Testis (tissue), 3 donors: ENCODE results near the gene ALG8. TPM values are rescaled to one million over a fixed set of nuclear protein-coding genes. Genes with fewer than 3 reads are reported as not detected.

ENCODE experiments used
- DNase-seq: peaks from one replicate; pipeline ENCODE4 v3.0.0-alpha.2; 2019
- H3K27ac ChIP-seq, 2 donors: fragments of 200-600 bp; sonication (generic); one replicate each; pipeline ENCODE4 v1.5.1; 2019
- H3K27me3 ChIP-seq: fragments of 200-600 bp; sonication (generic); one replicate; pipeline ENCODE4 v1.5.1; 2019
- H3K36me3 ChIP-seq: fragments of 200-600 bp; sonication (generic); one replicate; pipeline ENCODE4 v1.5.1; 2017; ENCODE audit warnings: low read depth; ENCODE audit errors: missing control alignments
- H3K4me1 ChIP-seq: fragments of 200-600 bp; sonication (generic); one replicate; pipeline ENCODE4 v1.5.1; 2019
- H3K4me3 ChIP-seq, 2 donors: fragments of 200-600 bp; sonication (generic); one replicate each; pipeline ENCODE4 v1.5.1; 2017 to 2019
- H3K9me3 ChIP-seq: fragments of 200-600 bp; sonication (generic); one replicate; pipeline ENCODE4 v1.5.1; 2017
- POLR2A ChIP-seq: fragments of 450-650 bp; IDR thresholded peaks from one replicate; pipeline ENCODE4 v1.6.1; 2017; ENCODE audit warnings: antibody characterized with exemption, mild to moderate bottlenecking, moderate library complexity
- WGBS, 2 donors: methylation state at CpG; one replicate each; pipeline ENCODE4 v1.1.5; 2018; 5-methylcytosine and 5-hydroxymethylcytosine counted together
- intact Hi-C: fragments of 100-400 bp; cut with DNase I; formaldehyde crosslinking; loops from one replicate; pipeline ENCODE4 v1.15.1; 2023; ENCODE audit warnings: low total_unique reads
- polyA plus RNA-seq: library from polyadenylated mRNA; stranded (reverse); fragments of 350-450 nt; fragmentation: Illumina TruSeq; extraction: RNeasy Lipid Tissue Mini Kit (QIAGEN cat#74804); gene quantifications from one replicate; pipeline ENCODE4 v1.2.3, GENCODE V29; 2014; ENCODE audit warnings: low read depth, low replicate concordance; ENCODE audit not compliant: insufficient read depth
- total RNA-seq, 2 donors: library from RNA; depleted of rRNA; stranded (reverse); fragments of >200 nt; gene quantifications; one replicate each; pipeline ENCODE4 v1.2.3, GENCODE V29; 2016
- TF ChIP-seq, protein P1 (sequence below), 3 experiments: fragments of 450-650 bp in 2 of 3; fragments of 200-600 bp in 1 of 3; sonication (generic) in 1 of 3; IDR thresholded peaks; one replicate each; pipeline ENCODE4 v1.5.1; 2016 to 2019; ENCODE audit warnings: antibody characterized with exemption in 3 of 3, mild to moderate bottlenecking in 2 of 3, moderate library complexity in 1 of 3

ALG8 gene
- total and polyA plus RNA-seq, 3 donors from 2014 or later = 61.2 to 115 (median 61.5) TPM

- TF ChIP-seq, protein P1, sequence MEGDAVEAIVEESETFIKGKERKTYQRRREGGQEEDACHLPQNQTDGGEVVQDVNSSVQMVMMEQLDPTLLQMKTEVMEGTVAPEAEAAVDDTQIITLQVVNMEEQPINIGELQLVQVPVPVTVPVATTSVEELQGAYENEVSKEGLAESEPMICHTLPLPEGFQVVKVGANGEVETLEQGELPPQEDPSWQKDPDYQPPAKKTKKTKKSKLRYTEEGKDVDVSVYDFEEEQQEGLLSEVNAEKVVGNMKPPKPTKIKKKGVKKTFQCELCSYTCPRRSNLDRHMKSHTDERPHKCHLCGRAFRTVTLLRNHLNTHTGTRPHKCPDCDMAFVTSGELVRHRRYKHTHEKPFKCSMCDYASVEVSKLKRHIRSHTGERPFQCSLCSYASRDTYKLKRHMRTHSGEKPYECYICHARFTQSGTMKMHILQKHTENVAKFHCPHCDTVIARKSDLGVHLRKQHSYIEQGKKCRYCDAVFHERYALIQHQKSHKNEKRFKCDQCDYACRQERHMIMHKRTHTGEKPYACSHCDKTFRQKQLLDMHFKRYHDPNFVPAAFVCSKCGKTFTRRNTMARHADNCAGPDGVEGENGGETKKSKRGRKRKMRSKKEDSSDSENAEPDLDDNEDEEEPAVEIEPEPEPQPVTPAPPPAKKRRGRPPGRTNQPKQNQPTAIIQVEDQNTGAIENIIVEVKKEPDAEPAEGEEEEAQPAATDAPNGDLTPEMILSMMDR (IDR thresholded peaks at IDR 0.05) = no peak
- TF ChIP-seq POLR2A = no peak
- no peaks in the 10 kb centered on the region for H3K9me3 ChIP-seq
- H3K27me3 ChIP-seq = no peaks in the 10 kb centered on the region
- DNase-seq = no peak
- H3K27ac ChIP-seq = no peak overlapping the region
- intact Hi-C loops = no loop called here
- H3K4me3 ChIP-seq = no peak overlapping the region
- no peaks in the 10 kb centered on the region for H3K36me3 ChIP-seq
- WGBS, 2 donors = 84 to 86% methylated on average over 3 of the region's 3 CpGs
- H3K4me1 ChIP-seq = no peaks in the 10 kb centered on the region
These were observed 7.5 kb downstream of the ALG8 start for GRCh38 chr11:78131956-78132355.

- intact Hi-C loops = no loop called here
- TF ChIP-seq, protein P1 (IDR thresholded peaks at IDR 0.05) = no peak
- TF ChIP-seq POLR2A = no peak
- Histone ChIP-seq H3K36me3 (no peaks in the 10 kb centered on the region), H3K27ac (no peak overlapping the region), H3K27me3 (no peaks in the 10 kb centered on the region), H3K9me3 (no peaks in the 10 kb centered on the region), H3K4me1 (no peaks in the 10 kb centered on the region), H3K4me3 (no peak overlapping the region)
- no peak for DNase-seq
- WGBS, 2 donors = 98 to 100% methylated on average over 3 of the region's 3 CpGs
These were observed 12.0 kb downstream of the ALG8 start for GRCh38 chr11:78127403-78127802.

GRCh38 chr11:78112582-78113275, 26.7 kb downstream of the ALG8 start:
- Histone ChIP-seq H3K4me3 (no peak overlapping the region), H3K27ac (no peak overlapping the region), H3K4me1 (no peaks in the 10 kb centered on the region), H3K27me3 (no peaks in the 10 kb centered on the region), H3K36me3 (no peaks in the 10 kb centered on the region), H3K9me3 (no peaks in the 10 kb centered on the region)
- 88 to 92% methylated on average over 6 of the region's 6 CpGs for WGBS, 2 donors
- intact Hi-C loops = no loop called here
- DNase-seq = no peak
- TF ChIP-seq, protein P1 (IDR thresholded peaks at IDR 0.05) = no peak

- intact Hi-C loops = no loop called here
- Histone ChIP-seq H3K9me3 (no peaks in the 10 kb centered on the region), H3K27ac (no peak overlapping the region), H3K36me3 (no peaks in the 10 kb centered on the region), H3K4me3 (no peak overlapping the region), H3K4me1 (no peaks in the 10 kb centered on the region), H3K27me3 (no peaks in the 10 kb centered on the region)
- no peak for DNase-seq
- TF ChIP-seq, protein P1 (IDR thresholded peaks at IDR 0.05) = no peak
- no peak for TF ChIP-seq POLR2A
- WGBS, 2 donors = 67 to 95% methylated on average over 2 of the region's 2 CpGs
These were observed 28.1 kb downstream of the ALG8 start for GRCh38 chr11:78111298-78111697.

- no peak for TF ChIP-seq POLR2A
- TF ChIP-seq, protein P1 (IDR thresholded peaks at IDR 0.05) = no peak
- 93 to 97% methylated on average over 2 of the region's 2 CpGs for WGBS, 2 donors
- intact Hi-C loops = no loop called here
- no peak for DNase-seq
- Histone ChIP-seq H3K9me3 (no peaks in the 10 kb centered on the region), H3K27ac (no peak overlapping the region), H3K36me3 (no peaks in the 10 kb centered on the region), H3K27me3 (no peaks in the 10 kb centered on the region), H3K4me1 (no peaks in the 10 kb centered on the region), H3K4me3 (no peak overlapping the region)
These were observed 28.6 kb downstream of the ALG8 start for GRCh38 chr11:78110830-78111229.
